IPS-11a (cell line): ENCODE data around the gene BTBD9.

Experiments used
- H3K4me3 ChIP-seq: one replicate; pipeline ENCODE4 v1.5.1; 2013; ENCODE audit warnings: low read depth, low read length, control low read depth

Gene BTBD9

GRCh38 chr6:38316099-38316868 is 323.4 kb downstream of the BTBD9 start:
- no peak overlapping the region for H3K4me3 ChIP-seq

- no peak overlapping the region for H3K4me3 ChIP-seq
These were observed 328.5 kb downstream of the BTBD9 start for GRCh38 chr6:38311201-38311600.

- H3K4me3 ChIP-seq, result no peak overlapping the region
These were observed 329.7 kb downstream of the BTBD9 start for GRCh38 chr6:38310061-38310460.

DNA sequence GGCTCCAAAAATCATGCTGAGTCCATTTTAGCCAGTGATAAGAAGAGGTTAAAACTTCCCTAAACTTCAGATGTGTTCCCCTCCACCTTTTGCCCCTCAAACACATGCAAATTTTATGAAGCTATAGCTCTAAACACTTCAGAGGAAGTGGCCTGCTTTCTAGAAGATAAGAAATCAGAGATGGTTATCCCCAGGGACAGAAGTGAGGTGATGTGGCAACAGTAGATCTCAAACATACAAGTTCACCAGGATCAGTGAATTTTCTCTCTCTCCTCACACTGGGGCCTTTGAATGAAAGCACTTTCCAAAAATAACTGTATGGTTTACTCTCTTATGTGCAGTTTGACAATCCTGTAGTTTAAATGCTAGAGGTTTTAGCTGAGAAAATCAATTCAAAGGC is 332.0 kb downstream of the BTBD9 start:
- H3K4me3 ChIP-seq, result no peak overlapping the region

DNA sequence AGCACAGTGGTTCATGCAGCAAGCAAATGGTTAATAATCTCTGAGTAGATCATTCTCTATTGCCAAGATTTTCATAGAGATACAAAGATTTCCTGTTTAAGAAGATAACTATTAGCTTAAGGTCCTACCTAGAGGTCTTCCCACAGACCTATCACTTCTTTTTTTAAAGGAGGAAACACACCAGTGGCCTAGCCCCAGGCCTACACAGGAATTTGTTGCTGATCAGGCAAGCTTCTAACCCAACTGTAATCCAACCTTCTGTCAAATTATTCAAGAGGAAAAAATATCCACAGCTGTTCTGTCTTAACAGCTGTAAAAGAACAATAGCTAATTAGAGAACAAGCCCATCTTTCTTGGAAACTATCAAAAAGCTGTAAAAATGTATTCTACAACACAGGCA is 332.8 kb downstream of the BTBD9 start:
- H3K4me3 ChIP-seq, result no peak overlapping the region

DNA sequence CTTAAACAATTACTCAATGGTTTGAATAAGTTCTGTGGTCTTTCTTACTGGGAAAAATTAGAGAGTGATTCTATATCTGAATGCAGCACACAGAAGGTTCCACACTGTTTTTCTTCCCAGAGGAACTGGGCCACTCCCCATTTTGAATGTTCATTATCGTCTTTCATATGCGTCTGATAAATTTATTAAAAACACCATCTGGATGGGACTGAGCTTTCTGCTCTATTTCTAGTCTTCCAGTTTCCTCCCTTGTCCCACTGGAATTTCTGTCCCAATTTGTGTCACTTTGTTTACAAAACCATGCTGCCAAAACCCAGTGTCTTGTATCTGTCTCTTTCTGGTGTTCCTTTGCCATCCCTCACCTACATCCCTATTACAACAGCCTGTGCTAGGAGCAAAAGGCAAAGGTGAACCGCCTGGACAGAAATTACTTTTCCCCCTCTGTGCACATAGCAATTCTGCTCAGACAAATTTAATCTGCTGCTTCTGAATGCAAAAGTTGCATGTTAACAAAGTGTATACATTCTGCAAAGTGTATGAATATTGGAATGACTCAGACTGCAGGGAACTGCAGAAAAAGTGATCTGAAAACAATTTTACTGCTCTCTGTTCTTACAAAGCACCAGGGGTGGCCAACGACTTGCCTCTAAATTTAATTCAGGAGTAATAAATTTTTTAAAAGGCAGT is 333.6 kb downstream of the BTBD9 start:
- no peak overlapping the region for H3K4me3 ChIP-seq

GRCh38 chr6:38302838-38303237 is 336.9 kb downstream of the BTBD9 start:
- H3K4me3 ChIP-seq, result no peak overlapping the region

DNA sequence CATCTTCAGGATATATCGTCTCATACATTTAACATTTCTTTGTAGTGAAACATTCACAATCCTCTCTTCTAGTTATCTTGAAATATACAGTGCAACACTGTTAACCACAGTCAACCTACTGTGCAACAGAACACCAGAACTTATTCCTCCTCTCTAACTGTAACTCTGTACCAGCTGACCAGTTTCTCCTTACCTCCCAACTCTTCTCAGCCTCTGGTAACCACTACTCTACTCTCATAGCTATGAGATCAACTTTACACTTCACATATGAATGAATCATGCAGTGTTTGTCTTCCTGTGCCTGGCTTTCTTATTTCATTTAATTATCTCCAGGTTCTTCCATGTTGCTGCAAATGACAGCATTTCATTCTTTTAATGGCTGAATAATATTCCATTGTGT is 337.6 kb downstream of the BTBD9 start:
- no peak overlapping the region for H3K4me3 ChIP-seq

GRCh38 chr6:38290133-38290799 is 349.5 kb downstream of the BTBD9 start:
- H3K4me3 ChIP-seq, result no peak overlapping the region

DNA sequence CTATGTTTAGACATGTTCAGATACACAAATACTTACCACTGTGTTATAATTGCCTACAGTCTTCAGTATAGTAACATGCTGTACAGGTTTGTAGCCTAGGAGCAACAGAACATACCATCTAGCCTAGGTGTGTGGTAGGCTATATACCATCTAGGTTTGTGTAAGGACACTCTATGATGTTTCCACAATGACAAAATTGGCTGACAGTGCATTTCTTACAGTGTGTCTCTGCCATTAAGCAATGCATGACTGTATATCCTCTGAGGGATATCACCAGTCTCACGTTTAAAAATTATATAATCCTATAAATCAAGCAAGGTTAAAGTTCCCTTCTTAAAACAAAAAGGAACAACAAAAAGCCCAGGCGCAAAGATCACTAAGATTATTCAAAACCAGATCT is 352.2 kb downstream of the BTBD9 start:
- no peak overlapping the region for H3K4me3 ChIP-seq

- H3K4me3 ChIP-seq, result no peak overlapping the region
These were observed 354.8 kb downstream of the BTBD9 start for GRCh38 chr6:38284802-38285394.

- no peak overlapping the region for H3K4me3 ChIP-seq
These were observed 355.9 kb downstream of the BTBD9 start for GRCh38 chr6:38283734-38284362.

DNA sequence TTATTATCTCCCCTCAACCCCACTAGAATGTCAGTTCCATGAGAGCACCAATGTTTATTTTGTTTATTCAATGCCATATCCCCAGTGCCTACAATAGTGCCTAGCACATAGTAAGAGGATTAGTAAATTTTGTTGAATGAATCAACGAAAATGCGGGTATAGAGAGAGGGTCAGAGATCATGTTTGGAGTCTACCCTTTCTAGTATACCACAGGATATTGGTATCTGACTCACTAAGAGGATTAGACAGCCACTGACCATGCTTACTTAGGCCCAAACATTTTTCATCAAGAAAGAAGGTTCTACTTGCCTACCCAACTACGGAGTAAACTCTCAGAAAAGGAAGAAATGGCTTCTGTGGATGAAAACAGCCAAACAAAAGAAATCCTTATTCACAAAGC is 356.8 kb downstream of the BTBD9 start:
- H3K4me3 ChIP-seq, result no peak overlapping the region

GRCh38 chr6:38281126-38281525 is 358.6 kb downstream of the BTBD9 start:
- no peak overlapping the region for H3K4me3 ChIP-seq

DNA sequence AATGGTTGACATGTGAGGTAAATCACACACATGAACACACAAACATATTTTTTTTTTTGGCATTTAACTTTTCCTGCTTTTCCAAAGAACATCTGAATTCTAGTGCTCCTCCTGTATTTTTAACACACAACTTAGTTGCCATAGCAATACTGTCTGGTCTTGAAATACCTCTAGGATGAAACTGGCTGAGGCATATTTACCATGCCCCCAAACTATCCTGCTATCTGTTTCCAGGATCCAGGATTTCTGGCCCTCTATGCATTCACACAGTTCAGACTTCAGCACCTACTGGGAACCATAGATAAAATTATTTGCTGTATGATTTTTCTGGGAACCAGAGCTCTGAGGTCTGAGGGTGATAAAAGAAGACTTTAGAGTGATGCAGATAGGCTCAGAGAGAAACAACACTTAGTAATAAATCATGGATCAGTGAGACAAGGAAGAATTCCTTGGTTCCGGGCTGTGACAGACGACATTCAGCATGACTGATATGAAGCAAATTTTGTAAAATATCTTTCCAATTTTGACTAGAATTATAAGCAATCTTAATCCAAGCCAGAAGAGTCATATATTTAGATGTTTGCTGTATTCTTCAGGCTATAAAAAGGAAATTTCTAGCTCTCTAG is 359.7 kb downstream of the BTBD9 start:
- H3K4me3 ChIP-seq, result no peak overlapping the region

DNA sequence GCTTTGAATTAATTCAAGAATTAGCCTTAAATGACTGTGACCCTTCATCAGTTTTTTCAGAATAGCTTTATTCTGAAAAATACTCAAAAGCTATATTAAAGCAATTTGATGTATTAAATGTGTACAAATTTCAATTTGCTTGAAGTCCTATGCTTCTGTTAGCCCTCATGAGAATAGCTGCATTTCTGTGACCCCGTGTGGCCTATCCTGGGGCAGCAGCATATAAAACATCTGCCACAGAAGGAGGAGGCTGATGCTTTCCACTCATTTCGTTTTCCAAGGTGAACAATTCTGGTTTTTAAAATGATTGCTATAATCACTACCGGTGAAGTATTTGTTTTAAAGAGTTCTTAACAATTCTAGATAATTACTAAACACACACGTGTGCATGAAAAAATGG is 360.3 kb downstream of the BTBD9 start:
- H3K4me3 ChIP-seq, result no peak overlapping the region

DNA sequence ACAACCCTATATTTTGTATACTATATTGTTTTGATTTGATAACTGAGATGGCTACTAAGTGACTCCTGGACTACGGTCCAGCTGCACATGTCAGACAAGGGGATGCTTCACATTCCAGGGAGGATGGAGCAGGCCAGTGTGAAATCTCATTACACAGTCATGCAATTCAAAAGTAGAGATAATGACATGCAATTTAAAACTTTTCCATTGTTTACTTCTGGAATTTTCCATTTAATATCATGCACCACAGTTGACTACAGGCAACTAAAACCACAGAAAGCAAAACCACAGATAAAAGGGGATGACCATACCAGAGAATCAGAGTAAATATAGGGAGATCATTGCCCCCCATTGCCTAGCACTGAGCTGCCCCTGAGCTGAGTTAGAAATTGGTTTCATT is 366.4 kb downstream of the BTBD9 start:
- H3K4me3 ChIP-seq, result no peak overlapping the region

GRCh38 chr6:38272222-38272621 is 367.5 kb downstream of the BTBD9 start:
- no peak overlapping the region for H3K4me3 ChIP-seq

GRCh38 chr6:38271081-38271480 is 368.6 kb downstream of the BTBD9 start:
- no peak overlapping the region for H3K4me3 ChIP-seq

DNA sequence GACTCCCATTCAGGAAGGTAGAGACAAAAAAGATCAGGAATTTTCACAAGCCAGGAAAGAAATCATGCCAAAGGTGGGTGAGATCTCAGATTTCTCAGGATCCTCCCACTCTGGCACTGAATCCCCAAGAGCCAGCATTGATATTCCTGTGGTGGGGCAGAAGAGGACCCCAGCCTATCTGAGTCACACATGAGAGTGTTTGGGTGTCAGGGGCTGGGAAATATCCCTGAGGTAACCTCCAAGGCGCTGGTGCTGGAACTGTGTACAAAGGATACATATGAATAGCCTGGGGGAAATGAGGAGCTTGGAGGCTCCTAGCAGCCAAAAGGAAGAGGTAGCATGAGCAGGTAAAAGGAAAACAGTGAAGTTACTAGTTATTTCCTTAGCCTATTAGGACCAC is 369.4 kb downstream of the BTBD9 start:
- H3K4me3 ChIP-seq, result no peak overlapping the region
